Measurements from ENCODE around the gene TMTC4.

DNA sequence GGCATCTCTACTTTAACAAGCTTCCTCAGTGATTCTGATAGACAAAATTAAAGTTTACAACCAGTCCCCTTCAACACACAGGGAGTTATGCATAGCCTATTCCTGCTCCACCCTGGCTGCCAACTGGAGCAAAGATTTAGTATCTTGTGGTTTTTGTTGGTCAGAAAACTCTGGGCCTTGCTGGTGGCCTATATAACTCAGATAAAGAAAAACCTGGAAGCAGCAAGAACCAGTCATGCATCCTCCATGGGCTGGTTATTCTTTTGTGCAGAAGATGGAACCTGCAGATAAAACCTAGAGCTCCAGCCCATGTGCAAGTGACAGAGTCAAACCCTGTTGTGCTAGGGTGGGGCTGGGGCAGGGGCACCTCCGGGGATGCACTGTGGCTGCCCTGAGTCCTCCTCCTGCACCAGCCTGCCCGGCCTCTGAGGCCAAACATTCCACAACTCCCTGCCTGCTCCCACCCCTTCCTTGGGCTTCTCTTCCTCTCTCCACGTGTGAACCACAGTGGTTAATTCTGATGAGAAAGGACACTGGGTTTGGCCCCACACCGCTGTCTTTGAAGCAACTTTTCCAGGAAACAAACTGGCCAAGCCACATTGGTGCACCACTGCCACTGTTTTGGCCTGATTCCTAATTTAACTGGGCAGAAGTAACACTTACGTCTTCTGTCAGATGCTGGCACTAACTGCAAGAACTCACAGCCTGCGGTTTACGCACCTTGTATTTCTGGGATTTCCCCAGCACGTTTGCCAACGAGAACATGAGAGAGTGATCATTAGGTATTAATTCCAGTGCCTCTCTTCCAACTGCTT lies 62.7 kb downstream of the TMTC4 start:
- TF ChIP-seq ZNF623 (tag by site-specific recombination; IDR thresholded peaks at IDR 0.05): no peak
- TF ChIP-seq, protein P1, sequence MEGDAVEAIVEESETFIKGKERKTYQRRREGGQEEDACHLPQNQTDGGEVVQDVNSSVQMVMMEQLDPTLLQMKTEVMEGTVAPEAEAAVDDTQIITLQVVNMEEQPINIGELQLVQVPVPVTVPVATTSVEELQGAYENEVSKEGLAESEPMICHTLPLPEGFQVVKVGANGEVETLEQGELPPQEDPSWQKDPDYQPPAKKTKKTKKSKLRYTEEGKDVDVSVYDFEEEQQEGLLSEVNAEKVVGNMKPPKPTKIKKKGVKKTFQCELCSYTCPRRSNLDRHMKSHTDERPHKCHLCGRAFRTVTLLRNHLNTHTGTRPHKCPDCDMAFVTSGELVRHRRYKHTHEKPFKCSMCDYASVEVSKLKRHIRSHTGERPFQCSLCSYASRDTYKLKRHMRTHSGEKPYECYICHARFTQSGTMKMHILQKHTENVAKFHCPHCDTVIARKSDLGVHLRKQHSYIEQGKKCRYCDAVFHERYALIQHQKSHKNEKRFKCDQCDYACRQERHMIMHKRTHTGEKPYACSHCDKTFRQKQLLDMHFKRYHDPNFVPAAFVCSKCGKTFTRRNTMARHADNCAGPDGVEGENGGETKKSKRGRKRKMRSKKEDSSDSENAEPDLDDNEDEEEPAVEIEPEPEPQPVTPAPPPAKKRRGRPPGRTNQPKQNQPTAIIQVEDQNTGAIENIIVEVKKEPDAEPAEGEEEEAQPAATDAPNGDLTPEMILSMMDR (tag by site-specific recombination; IDR thresholded peaks at IDR 0.05): no peak
- TF ChIP-seq ZNF366 (tag by site-specific recombination; conservative IDR thresholded peaks at IDR 0.05): no peak
- TF ChIP-seq ZFP3 (tag by site-specific recombination; IDR thresholded peaks at IDR 0.05; ENCODE audit: low read depth): no peak
- no peak for TF ChIP-seq ZNF792 (tag by site-specific recombination; IDR thresholded peaks at IDR 0.05)
- TF ChIP-seq, protein P2, sequence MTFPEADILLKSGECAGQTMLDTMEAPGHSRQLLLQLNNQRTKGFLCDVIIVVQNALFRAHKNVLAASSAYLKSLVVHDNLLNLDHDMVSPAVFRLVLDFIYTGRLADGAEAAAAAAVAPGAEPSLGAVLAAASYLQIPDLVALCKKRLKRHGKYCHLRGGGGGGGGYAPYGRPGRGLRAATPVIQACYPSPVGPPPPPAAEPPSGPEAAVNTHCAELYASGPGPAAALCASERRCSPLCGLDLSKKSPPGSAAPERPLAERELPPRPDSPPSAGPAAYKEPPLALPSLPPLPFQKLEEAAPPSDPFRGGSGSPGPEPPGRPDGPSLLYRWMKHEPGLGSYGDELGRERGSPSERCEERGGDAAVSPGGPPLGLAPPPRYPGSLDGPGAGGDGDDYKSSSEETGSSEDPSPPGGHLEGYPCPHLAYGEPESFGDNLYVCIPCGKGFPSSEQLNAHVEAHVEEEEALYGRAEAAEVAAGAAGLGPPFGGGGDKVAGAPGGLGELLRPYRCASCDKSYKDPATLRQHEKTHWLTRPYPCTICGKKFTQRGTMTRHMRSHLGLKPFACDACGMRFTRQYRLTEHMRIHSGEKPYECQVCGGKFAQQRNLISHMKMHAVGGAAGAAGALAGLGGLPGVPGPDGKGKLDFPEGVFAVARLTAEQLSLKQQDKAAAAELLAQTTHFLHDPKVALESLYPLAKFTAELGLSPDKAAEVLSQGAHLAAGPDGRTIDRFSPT (tag by site-specific recombination; IDR thresholded peaks at IDR 0.05): no peak
- TF ChIP-seq, protein P3, sequence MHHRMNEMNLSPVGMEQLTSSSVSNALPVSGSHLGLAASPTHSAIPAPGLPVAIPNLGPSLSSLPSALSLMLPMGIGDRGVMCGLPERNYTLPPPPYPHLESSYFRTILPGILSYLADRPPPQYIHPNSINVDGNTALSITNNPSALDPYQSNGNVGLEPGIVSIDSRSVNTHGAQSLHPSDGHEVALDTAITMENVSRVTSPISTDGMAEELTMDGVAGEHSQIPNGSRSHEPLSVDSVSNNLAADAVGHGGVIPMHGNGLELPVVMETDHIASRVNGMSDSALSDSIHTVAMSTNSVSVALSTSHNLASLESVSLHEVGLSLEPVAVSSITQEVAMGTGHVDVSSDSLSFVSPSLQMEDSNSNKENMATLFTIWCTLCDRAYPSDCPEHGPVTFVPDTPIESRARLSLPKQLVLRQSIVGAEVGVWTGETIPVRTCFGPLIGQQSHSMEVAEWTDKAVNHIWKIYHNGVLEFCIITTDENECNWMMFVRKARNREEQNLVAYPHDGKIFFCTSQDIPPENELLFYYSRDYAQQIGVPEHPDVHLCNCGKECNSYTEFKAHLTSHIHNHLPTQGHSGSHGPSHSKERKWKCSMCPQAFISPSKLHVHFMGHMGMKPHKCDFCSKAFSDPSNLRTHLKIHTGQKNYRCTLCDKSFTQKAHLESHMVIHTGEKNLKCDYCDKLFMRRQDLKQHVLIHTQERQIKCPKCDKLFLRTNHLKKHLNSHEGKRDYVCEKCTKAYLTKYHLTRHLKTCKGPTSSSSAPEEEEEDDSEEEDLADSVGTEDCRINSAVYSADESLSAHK (tag by site-specific recombination; IDR thresholded peaks at IDR 0.05): no peak
- no peak for TF ChIP-seq ZNF670 (tag by site-specific recombination; IDR thresholded peaks at IDR 0.05; ENCODE audit: low read depth)
- TF ChIP-seq, protein P4, sequence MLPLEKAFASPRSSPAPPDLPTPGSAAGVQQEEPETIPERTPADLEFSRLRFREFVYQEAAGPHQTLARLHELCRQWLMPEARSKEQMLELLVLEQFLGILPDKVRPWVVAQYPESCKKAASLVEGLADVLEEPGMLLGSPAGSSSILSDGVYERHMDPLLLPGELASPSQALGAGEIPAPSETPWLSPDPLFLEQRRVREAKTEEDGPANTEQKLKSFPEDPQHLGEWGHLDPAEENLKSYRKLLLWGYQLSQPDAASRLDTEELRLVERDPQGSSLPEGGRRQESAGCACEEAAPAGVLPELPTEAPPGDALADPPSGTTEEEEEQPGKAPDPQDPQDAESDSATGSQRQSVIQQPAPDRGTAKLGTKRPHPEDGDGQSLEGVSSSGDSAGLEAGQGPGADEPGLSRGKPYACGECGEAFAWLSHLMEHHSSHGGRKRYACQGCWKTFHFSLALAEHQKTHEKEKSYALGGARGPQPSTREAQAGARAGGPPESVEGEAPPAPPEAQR (tag by site-specific recombination; IDR thresholded peaks at IDR 0.05): no peak
- no peak for TF ChIP-seq ZNF24 (tag by site-specific recombination; IDR thresholded peaks at IDR 0.05)
- TF ChIP-seq ZNF112 (tag by site-specific recombination; IDR thresholded peaks at IDR 0.05): no peak
- TF ChIP-seq, protein P5, sequence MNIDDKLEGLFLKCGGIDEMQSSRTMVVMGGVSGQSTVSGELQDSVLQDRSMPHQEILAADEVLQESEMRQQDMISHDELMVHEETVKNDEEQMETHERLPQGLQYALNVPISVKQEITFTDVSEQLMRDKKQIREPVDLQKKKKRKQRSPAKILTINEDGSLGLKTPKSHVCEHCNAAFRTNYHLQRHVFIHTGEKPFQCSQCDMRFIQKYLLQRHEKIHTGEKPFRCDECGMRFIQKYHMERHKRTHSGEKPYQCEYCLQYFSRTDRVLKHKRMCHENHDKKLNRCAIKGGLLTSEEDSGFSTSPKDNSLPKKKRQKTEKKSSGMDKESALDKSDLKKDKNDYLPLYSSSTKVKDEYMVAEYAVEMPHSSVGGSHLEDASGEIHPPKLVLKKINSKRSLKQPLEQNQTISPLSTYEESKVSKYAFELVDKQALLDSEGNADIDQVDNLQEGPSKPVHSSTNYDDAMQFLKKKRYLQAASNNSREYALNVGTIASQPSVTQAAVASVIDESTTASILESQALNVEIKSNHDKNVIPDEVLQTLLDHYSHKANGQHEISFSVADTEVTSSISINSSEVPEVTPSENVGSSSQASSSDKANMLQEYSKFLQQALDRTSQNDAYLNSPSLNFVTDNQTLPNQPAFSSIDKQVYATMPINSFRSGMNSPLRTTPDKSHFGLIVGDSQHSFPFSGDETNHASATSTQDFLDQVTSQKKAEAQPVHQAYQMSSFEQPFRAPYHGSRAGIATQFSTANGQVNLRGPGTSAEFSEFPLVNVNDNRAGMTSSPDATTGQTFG (tag by site-specific recombination; IDR thresholded peaks at IDR 0.05; ENCODE audit: borderline replicate concordance): no peak
